HepG2 (cell line): ENCODE data around the gene MMD2. TPM values are rescaled to one million over a fixed set of nuclear protein-coding genes. Genes with fewer than 3 reads are reported as not detected.

ENCODE experiments used
- ATAC-seq: fragments of 200-7000 bp; cut with Tn5 transposase; 3 replicates; pipeline ENCODE4 v1.9.1; 2020; ENCODE audit warnings: mild to moderate bottlenecking, moderate library complexity
- BruUV-seq: library from RNA; stranded (reverse); fragments of 400-500 nt; replicated peaks from 2 replicates; lab custom pipeline; 2021; lab: Mats Ljungman, UMichigan
- CTCF ChIA-PET: fragments of 300-600 bp; formaldehyde crosslinking; extraction: SDS; loops from one replicate; lab custom pipeline; 2021; ENCODE audit warnings: low total read pairs, inconsistent platforms, low intra/inter-chr PET ratio; lab: Yijun Ruan, JAX
- POLR2A ChIA-PET: fragments of 350-600 bp; sonication (Branson Sonifier 250); formaldehyde crosslinking; loops from one replicate; lab custom pipeline; 2020; ENCODE audit warnings: antibody characterized with exemption, inconsistent platforms; lab: Yijun Ruan, JAX
- DNase-seq: peaks from one replicate; pipeline ENCODE4 v3.0.0-alpha.2; 2015; ENCODE audit warnings: low spot score
- FAIRE-seq: peaks from 3 replicates; lab custom pipeline; 2011; peaks lifted over from hg19 to GRCh38; lab: Jason Lieb, UNC
- H2AFZ ChIP-seq: one replicate; pipeline ENCODE4 v1.6.1; 2011; ENCODE audit warnings: low read length, inconsistent platforms
- H3K27ac ChIP-seq: fragments of 300-600 bp; 3 replicates; pipeline ENCODE4 v1.8.0; 2011; ENCODE audit warnings: mixed run types, mild to moderate bottlenecking, mixed read lengths, low read length, inconsistent platforms; ENCODE audit not compliant: insufficient read depth; ENCODE audit errors: extremely low read length
- H3K27me3 ChIP-seq, 2 experiments: fragments of 200-600 bp in 1 of 2; 2 replicates in 1 of 2; 3 replicates in 1 of 2; pipeline versions ENCODE4 v1.6.0 to v1.8.0; 2011; ENCODE audit warnings: low read length in 2 of 2, mild to moderate bottlenecking in 2 of 2, moderate library complexity in 2 of 2, inconsistent platforms in 1 of 2; ENCODE audit not compliant: insufficient read depth in 2 of 2, control insufficient read depth in 1 of 2
- H3K36me3 ChIP-seq, 2 experiments: fragments of 200-600 bp in 1 of 2; replicated peaks in 1 of 2; 2 replicates in 1 of 2; 3 replicates in 1 of 2; pipeline versions ENCODE4 v1.5.1 to v1.8.0; 2011; ENCODE audit warnings: low read length in 2 of 2, inconsistent platforms in 1 of 2; ENCODE audit not compliant: insufficient read depth in 2 of 2, control insufficient read depth in 1 of 2
- H3K4me1 ChIP-seq: 2 replicates; pipeline ENCODE4 v1.5.1; 2012; ENCODE audit warnings: low read length, inconsistent platforms; ENCODE audit not compliant: insufficient read depth
- H3K4me2 ChIP-seq: 2 replicates; pipeline ENCODE4 v1.6.0; 2011; ENCODE audit warnings: low read depth, low read length, inconsistent platforms
- H3K4me3 ChIP-seq, 3 experiments: fragments of 200-600 bp in 1 of 3; sonication (generic), shearing (Covaris generic) in 1 of 3; replicated peaks in 1 of 3; 2 replicates each; pipeline ENCODE4 v1.5.1; 2011 to 2016; ENCODE audit warnings: low read length in 3 of 3, inconsistent platforms in 2 of 3, low read depth in 2 of 3, mild to moderate bottlenecking in 2 of 3, control low read depth in 1 of 3, mixed read lengths in 1 of 3; ENCODE audit not compliant: insufficient read depth in 1 of 3
- H3K79me2 ChIP-seq: one replicate; pipeline ENCODE4 v1.6.1; 2011; ENCODE audit warnings: low read length, inconsistent platforms; ENCODE audit not compliant: insufficient read depth
- H3K9ac ChIP-seq: 2 replicates; pipeline ENCODE4 v1.6.0; 2011; ENCODE audit warnings: mild to moderate bottlenecking, low read depth, low read length, inconsistent platforms; ENCODE audit not compliant: insufficient read depth
- H3K9me3 ChIP-seq: 2 replicates; pipeline ENCODE4 v1.5.1; 2012; ENCODE audit warnings: mild to moderate bottlenecking, low read length
- H4K20me1 ChIP-seq: 2 replicates; pipeline ENCODE4 v1.6.0; 2011; ENCODE audit warnings: inconsistent platforms, mild to moderate bottlenecking, low read length, moderate library complexity; ENCODE audit not compliant: insufficient read depth
- GLI4 ChIP-seq: sonication (generic); formaldehyde crosslinking; IDR thresholded peaks from 2 replicates; pipeline ENCODE4 v1.5.1; 2020; ENCODE audit warnings: missing genetic modification reagents, mild to moderate bottlenecking, moderate library complexity, borderline replicate concordance
- HMGA1 ChIP-seq: sonication (generic); formaldehyde crosslinking; conservative IDR thresholded peaks from 2 replicates; pipeline ENCODE4 v1.4.0; 2020; ENCODE audit warnings: missing genetic modification reagents
- MEF2D ChIP-seq: sonication (generic); formaldehyde crosslinking; IDR thresholded peaks from 2 replicates; pipeline ENCODE4 v1.5.1; 2020; ENCODE audit warnings: mild to moderate bottlenecking, missing genetic modification reagents
- NCOA5 ChIP-seq: sonication (generic); formaldehyde crosslinking; IDR thresholded peaks from 2 replicates; pipeline ENCODE4 v1.4.0; 2020; ENCODE audit warnings: missing genetic modification reagents
- RAD51 ChIP-seq: fragments of 450-650 bp; IDR thresholded peaks from 2 replicates; pipeline ENCODE4 v1.6.1; 2016; ENCODE audit warnings: borderline replicate concordance
- SP140L ChIP-seq: sonication (generic); formaldehyde crosslinking; IDR thresholded peaks from 2 replicates; pipeline ENCODE4 v1.4.0; 2020; ENCODE audit warnings: missing genetic modification reagents, borderline replicate concordance
- USF2 ChIP-seq, 2 experiments: sonication (generic) in 1 of 2; formaldehyde crosslinking in 1 of 2; IDR thresholded peaks; 2 replicates each; pipeline versions ENCODE4 v1.5.1 to v1.6.1; 2011 to 2020; ENCODE audit warnings: borderline replicate concordance in 1 of 2, low read depth in 1 of 2, low read length in 1 of 2, mild to moderate bottlenecking in 1 of 2, missing genetic modification reagents in 1 of 2, moderate library complexity in 1 of 2
- ZBTB7A ChIP-seq: sonication (generic); formaldehyde crosslinking; IDR thresholded peaks from 2 replicates; pipeline ENCODE4 v1.8.0; 2022; ENCODE audit warnings: mild to moderate bottlenecking, missing genetic modification reagents
- ZFP82 ChIP-seq: sonication (generic); formaldehyde crosslinking; IDR thresholded peaks from 2 replicates; pipeline ENCODE4 v1.5.1; 2020; ENCODE audit warnings: mild to moderate bottlenecking, missing genetic modification reagents, borderline replicate concordance
- ZNF512B ChIP-seq: sonication (generic); formaldehyde crosslinking; IDR thresholded peaks from 2 replicates; pipeline ENCODE4 v1.5.1; 2020; ENCODE audit warnings: missing genetic modification reagents, mild to moderate bottlenecking, borderline replicate concordance
- ZNF546 ChIP-seq: sonication (generic); formaldehyde crosslinking; conservative IDR thresholded peaks from 2 replicates; pipeline ENCODE4 v1.8.1; 2023; ENCODE audit warnings: mild to moderate bottlenecking, missing genetic modification reagents
- ZNF629 ChIP-seq: sonication (generic); formaldehyde crosslinking; conservative IDR thresholded peaks from 2 replicates; pipeline ENCODE4 v1.5.0; 2020; ENCODE audit warnings: missing genetic modification reagents
- WGBS: methylation state at CpG from one replicate; pipeline ENCODE4 v1.1.6; 2017; ENCODE audit warnings: low lambda C conversion rate; 5-methylcytosine and 5-hydroxymethylcytosine counted together
- in situ Hi-C: cut with HindIII; loops from 2 replicates; pipeline ENCODE4 v1.10.0; 2017; ENCODE audit warnings: low pct_unique_long_range_greater_than_20kb; ENCODE audit not compliant: extremely low pct_ligation_motif_present
- intact Hi-C: fragments of 100-400 bp; cut with micrococcal nuclease; formaldehyde crosslinking; loops from one replicate; pipeline ENCODE4 v1.10.0; 2022; ENCODE audit not compliant: unreplicated experiment
- polyA plus RNA-seq, 8 experiments: library from polyadenylated mRNA; depleted of rRNA in 3 of 8; stranded (reverse) in 7 of 8; unstranded in 1 of 8; fragments of >200 nt; fragmentation: Illumina TruSeq in 4 of 8; extraction: Trizol in 4 of 8; gene quantifications; 2 replicates each; pipeline versions ENCODE4 v1.2.1 to v1.2.3, GENCODE V29; 2011 to 2016; ENCODE audit warnings: low read depth in 4 of 8, missing spikeins in 1 of 8, mixed read lengths in 1 of 8; ENCODE audit not compliant: insufficient read depth in 1 of 8
- total RNA-seq, 5 experiments: library from RNA; depleted of rRNA; stranded (reverse); fragments of >200 nt; fragmentation: Illumina TruSeq; extraction: Trizol; gene quantifications; 2 replicates each; pipeline ENCODE4 v1.2.3, GENCODE V29; 2016; ENCODE audit warnings: low read depth in 1 of 5

The MMD2 gene
- total and polyA plus RNA-seq, 2 of the 13 experiments (the other 11 are each of a cell fraction or from before 2014, with no cell fraction given): not detected

DNA sequence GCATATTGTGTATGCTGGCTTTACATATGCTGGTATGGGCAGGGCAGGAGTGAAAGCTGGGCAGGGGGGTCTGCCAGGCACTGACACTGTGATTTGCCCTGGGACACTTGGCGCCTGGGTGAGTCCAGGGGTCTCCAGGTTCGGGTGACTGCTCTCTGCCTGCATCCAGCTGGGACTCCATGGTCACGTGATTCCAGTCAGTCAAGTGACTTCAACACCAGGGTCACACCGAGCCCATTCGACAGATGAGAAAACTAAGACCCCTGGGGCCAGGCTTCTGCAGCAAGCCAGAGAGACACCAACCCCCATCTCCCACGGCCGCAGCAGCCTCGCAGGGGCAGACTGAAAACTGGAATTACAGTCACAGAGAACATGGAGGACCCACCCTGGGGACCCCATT lies 30.0 kb downstream of the MMD2 start:
- Histone ChIP-seq H3K9me3 (no peaks in the 10 kb centered on the region), H3K79me2 (no peaks in the 10 kb centered on the region), H3K4me1 (no peaks in the 10 kb centered on the region), H4K20me1 (no peaks in the 10 kb centered on the region), H3K4me3 (no peak overlapping the region), H3K4me2 (no peak overlapping the region), H2AFZ (no peak overlapping the region), H3K9ac (no peak overlapping the region), H3K27me3 (peaks cover 3 to 16% of the 10 kb centered on the region in 2 experiments; a peak in 3 of 5 replicates), H3K27ac (no peak overlapping the region), H3K36me3 (no peaks in the 10 kb centered on the region)
- DNase-seq: no peak
- no CpG with 5 or more reads among the region's 8 CpGs for WGBS
- TF ChIP-seq ZNF629 (CRISPR knock-in tag) (peak; percentile 39; the same call in 1 of the 2 replicates), RAD51 (peak; percentile 77), ZBTB7A (CRISPR knock-in tag) (no peak), USF2 (IDR thresholded peaks at IDR 0.05; ENCODE audit: low read depth, low read length) (peak; percentile 58), USF2 (CRISPR knock-in tag; IDR thresholded peaks at IDR 0.05; ENCODE audit: borderline replicate concordance) (no peak)
- ChIA-PET POLR2A (no interaction called here), CTCF (no interaction called here)
- no peak for FAIRE-seq
- no TSS peak for BruUV-seq
- in situ Hi-C loops: no loop called here
- intact Hi-C loops: no loop called here
- no peak for ATAC-seq

GRCh38 chr7:4928445-4928844 lies 30.5 kb downstream of the MMD2 start:
- no peak for ATAC-seq
- BruUV-seq: no TSS peak
- Histone ChIP-seq H3K9me3 (no peaks in the 10 kb centered on the region), H3K36me3 (no peaks in the 10 kb centered on the region), H2AFZ (no peak overlapping the region), H3K4me1 (no peaks in the 10 kb centered on the region), H4K20me1 (no peaks in the 10 kb centered on the region), H3K27me3 (peaks cover 3 to 16% of the 10 kb centered on the region in 2 experiments; a peak in 3 of 5 replicates), H3K27ac (no peak overlapping the region), H3K4me2 (no peak overlapping the region), H3K9ac (no peak overlapping the region), H3K79me2 (no peaks in the 10 kb centered on the region), H3K4me3 (no peak overlapping the region)
- intact Hi-C loops: no loop called here
- ChIA-PET POLR2A (no interaction called here), CTCF (no interaction called here)
- 0% methylated on average over 1 of the region's 2 CpGs for WGBS
- in situ Hi-C loops: no loop called here
- DNase-seq: no peak
- no peak for FAIRE-seq
- TF ChIP-seq SP140L (no peak), MEF2D (CRISPR knock-in tag) (no peak), ZNF512B (CRISPR knock-in tag) (no peak), ZFP82 (CRISPR knock-in tag) (no peak), ZNF629 (CRISPR knock-in tag) (no peak), GLI4 (CRISPR knock-in tag) (no peak), HMGA1 (CRISPR knock-in tag) (no peak), ZNF546 (no peak), NCOA5 (no peak)
